DND-41 (cell line): ENCODE data around the gene PRKAG2.

Experiments used
- CTCF ChIP-seq: IDR thresholded peaks from 2 replicates; pipeline ENCODE4 v1.5.1; 2012; ENCODE audit warnings: borderline replicate concordance, low read length, moderate library complexity, mild to moderate bottlenecking; ENCODE audit not compliant: poor library complexity, severe bottlenecking; ENCODE audit errors: extremely low read depth
- EZH2 ChIP-seq: IDR thresholded peaks from 3 replicates; pipeline ENCODE4 v1.6.1; 2012; ENCODE audit warnings: borderline replicate concordance, low read depth, mild to moderate bottlenecking, moderate library complexity, low read length, inconsistent platforms; ENCODE audit not compliant: severe bottlenecking

- TF ChIP-seq CTCF (no peak), EZH2 (no peak)
Measured at GRCh38 chr7:151666886-151667285, 210.0 kb downstream of the PRKAG2 start.
